GF-D8 (cell line): Measurements from ENCODE around the gene G3BP2.
"Not testable (repeated sequence)": the region's sequence is repeated elsewhere in the genome, so short reads cannot be mapped to it uniquely, and the experiment has no call there.

ENCODE experiments used
- DNase-seq: peaks from one replicate; lab custom pipeline; 2025; lab: John Stamatoyannopoulos, UW

G3BP2 gene

DNA sequence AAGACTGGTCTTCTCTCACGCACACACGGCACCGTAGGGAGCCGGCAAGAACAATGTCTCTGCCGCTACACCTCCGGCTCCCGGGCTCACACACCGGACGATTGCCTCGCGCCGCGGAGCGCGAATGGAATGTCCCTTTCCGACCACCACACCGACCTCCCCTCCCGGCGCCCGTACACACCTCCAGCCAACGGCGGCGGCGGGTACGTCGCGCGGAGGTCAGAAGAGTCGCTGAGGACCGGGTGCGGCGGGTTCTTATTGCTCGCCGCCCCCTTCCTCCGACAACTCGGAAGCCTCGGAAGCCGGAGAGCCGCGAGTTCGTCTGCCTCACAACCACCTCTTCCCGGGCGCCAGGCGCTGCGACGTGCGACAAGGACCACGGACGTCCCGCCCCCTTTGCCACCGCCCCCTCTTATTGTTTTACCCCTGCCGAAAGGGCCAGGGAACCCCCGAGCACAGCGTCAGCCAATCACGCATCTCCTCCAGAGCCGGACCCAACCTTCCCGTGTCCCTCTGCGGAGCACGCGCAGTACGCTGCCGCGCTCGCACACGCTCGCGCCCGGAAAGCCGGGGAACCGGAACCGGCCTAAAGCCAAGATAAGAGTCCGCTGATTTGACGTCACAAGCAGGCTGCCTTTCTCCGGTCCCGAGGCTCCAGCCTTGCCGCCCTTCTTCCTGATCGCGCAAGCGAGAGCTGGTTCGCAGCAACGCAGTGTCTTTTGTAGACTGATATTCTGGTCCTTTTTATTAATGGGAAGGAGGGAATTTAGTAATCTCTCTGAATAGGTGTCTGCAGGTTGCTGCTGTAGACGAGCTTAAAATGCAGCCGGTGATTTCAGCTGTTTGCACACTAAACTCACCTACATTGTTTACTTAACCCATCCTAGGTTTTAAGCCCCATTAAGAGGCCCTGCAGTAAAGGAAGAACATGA is at the start of gene G3BP2:
Gene G3BP2, minus strand, starts transcription at position 385 of the 932 bp plus-strand sequence. CDS start 11,386 bp downstream, outside the sequence.
- DNase-seq = peak; percentile 96

DNA sequence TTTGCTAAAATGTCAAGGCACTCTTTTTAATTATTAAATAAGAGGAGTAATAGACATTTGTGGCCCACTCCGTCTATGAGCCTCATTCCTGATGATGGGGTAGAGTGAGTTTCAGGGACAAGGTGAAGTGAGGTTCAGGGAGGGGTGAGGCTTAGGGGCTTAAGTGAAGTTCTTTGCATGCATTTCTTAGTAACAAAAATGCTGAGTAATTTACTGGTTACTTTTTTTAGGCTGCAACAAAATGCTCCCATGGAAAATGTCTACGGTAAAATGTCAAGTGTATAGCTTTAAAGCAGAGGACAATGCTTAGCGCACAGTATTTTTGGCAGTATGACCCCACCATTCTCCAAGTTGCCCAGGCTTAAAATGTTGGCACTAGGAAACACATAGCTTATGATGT is 49.2 kb upstream of the G3BP2 start:
- DNase-seq = no peak

DNA sequence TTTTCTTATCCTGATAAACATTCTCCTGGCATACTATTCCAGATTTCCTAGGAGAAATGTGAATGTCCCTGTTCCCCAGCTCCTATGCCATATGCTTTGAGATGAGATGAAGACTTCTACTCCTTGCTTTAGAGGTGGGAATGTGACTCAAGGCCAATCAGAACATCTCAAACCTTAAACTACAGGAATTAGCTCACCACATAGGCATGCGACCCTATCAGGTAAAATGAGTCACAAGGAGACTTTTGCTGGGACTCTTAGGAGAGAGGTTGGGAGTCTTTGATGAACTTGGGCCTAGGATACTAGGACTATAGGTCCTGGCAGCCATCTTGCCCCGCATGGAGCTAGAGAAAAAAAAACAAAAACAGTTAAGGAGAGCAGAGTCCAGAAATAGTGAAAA is 45.3 kb upstream of the G3BP2 start:
- no peak for DNase-seq

DNA sequence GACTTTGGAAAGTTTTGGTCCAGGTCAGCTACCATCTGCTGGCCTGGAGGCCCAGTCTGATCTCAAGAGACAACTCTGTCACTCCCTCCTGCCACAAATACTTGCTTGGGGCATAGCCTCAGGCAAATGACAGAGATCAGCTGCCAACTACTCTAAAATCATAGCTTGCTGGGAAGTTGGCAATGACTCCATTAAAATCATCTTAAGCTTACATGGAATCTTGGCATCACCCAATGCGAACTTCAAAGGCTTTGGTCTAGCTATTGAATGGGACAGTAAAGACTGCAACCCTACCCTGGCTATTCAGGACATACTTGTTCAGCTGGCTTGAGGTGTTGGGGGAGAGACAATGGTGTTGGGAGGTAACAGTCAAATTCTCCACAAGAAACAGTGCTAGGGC is 44.2 kb upstream of the G3BP2 start:
- no peak for DNase-seq

DNA sequence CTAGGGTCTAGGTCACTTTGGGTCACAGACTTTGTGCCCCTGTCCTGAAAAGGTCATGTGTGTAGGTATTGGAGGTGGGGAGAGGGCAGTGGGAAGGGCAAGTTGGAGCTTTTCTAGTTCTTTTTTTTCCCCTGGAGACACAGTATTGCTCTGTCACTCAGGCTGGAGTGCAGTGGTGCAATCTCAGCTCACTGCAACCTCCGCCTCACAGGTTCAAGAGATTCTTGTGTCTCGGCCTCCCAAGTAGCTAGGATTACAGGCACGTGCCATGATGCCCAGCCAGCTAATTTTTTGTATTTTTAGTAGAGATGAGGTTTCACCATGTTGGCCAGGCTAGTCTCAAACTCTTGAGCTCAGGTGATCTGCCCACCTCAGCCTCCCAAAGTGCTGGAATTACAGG is 42.8 kb upstream of the G3BP2 start:
- not testable (repeated sequence) for DNase-seq

DNA sequence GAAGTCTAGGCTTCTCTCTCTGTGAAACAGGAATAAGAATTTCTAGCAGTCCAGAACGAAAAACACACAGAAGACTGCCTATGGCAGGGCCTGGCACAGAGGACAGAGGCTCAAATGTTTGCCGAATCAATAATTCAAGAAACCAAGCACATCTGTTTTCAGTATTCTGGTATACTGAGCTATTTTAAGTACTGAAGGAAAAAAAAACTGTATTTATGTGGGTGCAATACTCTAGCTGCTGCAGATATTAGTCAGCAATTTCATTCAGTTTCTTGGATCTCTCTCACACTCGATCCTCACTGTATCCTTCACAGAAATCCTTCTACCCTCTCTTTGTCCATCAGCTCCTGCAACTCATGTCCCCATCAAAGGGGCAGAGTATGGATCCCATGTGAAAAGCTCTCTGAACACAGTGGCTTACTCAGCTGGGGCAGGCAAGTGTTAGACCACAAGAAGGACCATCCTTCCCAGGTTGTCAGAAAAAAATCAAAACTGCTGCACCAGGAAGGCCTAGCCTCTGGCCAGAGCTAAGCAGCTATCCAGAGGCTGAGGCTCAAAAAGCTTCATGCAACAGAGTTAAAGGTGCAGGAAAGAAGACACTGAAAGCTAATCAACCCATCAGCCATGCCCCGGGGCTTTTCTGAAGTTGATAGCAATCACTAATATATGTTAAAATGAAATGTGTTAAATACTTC is 42.0 kb upstream of the G3BP2 start:
- no peak for DNase-seq

DNA sequence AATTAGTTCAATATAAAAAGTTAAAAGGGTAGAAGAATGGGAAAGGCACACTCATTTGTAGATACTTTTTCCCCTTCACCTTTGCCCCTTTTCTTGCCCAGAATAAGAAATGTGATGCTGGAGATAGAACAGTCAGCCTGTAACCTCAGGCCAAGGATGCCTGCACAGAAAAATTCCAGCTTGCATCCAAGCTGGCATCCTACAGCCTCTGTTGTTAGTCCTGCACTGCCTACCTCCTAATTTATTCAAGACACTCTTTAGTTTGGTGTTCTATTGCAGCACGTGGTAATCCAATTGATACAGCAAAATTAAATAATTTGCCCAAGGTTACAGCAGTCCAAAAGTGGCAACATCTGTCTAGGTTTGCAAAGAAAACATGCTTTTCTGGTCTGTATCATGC is 41.5 kb upstream of the G3BP2 start:
- DNase-seq = no peak

DNA sequence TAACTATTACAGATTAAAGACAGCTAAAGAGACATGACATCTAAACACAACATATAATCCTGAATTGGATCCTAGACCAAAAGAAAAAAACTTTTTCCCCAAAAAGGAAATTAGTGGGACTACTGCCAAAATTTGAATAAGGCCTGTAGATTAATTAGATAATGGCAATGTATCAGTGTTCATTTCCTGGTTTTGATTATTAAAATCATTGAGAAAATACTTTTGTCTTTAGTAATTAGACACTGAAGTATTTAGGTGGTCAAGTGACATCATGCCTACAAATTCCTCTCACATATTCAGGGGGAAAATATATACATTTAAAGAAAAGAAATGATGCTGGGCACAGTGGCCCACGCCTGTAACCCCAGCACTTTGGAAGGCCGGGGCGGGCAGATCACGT is 40.8 kb upstream of the G3BP2 start:
- DNase-seq = no peak

DNA sequence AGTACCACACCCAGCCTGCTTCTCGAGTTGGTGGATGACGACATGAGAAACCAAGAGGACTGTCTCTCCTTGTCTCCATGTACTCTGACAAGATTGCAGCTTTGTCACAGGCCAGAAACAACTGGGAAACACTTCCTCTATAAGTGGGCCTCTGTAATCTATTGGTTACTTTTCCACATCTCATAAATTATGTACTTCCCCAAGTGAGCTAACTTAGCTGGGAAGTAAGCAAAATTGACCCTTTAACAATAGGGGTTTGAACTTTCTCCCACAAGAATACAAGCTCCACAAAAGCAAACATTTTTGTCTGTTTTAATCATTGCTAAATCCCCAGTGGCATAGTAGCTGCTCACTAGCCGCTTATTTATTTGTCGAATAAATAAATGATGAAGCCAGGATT is 37.0 kb upstream of the G3BP2 start:
- DNase-seq = peak; percentile 12

DNA sequence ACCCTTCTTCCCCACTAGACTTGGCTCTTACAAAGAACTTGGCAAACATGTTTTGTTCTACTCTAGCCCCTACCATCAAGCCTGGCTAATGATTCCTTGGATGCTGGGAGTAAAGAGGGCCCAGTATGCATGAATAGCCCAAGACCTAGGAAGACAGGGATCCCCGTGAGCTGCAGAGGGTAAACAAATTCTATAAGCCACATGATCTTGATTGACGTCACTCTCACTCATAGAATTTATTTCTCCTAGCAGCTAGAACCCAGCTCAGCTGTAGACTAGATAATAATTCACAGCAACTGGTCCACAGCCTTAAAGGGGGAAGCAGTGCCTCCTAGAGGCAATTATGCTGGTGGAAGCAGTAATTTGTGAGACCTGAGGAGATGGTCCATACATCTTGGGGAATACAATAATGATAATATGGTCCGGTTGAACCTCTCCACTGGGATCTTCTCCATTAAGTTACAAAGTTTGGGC is 35.0 kb upstream of the G3BP2 start:
- no peak for DNase-seq

DNA sequence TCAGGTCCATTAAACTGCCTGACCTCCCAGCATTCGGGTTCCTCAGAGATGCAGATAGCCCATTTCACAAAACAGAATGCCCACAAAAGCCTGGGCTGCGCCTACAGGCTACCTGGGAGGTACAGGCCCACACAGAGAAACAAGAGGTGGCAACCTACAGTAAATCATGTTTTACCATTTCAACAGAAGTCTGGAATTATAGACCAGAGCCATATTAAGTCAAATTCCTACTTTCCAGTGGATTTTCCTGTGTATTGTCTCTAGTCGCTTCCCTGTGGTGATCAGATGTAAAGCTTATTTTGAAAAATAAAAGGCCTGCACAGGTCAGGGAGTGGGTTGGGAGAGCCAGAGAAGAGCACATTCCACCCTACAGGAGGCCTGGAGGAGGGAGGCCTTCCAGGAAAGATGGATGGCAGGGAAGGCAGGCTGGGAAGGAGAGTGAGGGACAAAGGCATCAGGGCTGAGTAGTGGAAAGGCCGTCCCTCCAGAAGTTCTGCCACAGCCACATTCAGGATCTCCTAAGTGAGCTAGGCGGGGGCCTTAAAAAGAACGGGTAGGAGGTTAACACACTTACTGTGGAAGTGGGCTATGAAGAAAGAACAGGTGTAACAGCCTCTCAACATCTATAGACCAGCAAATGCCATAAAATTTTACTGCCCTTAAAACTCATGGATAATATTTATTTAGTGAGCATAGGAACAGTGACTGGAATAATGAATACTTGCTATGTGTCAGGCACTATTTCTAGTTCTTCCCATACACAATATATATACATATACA is 32.2 kb upstream of the G3BP2 start:
- no peak for DNase-seq

DNA sequence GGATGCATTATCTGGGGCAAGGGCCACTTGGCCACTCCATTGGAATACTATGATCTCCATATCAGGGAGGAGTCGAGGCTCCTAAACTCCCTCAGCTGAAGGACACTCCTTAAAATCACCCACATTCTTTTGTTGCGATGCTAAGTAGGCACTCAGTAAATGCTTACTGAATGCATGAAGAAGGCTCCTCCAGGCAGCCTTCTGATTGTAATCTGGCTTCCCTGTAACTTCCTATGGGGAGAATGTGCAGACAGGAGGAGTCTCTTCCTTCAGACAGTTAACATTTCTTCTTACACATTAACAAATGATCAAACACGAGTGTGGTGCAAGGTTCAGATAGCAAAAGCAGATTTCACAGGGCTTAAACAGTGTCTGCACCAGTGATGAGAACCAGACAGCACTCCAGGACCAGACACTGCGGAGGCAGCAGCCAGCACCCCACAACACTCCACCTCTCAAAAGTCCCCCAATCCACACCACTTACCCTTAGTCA is 29.8 kb upstream of the G3BP2 start:
- DNase-seq = no peak

DNA sequence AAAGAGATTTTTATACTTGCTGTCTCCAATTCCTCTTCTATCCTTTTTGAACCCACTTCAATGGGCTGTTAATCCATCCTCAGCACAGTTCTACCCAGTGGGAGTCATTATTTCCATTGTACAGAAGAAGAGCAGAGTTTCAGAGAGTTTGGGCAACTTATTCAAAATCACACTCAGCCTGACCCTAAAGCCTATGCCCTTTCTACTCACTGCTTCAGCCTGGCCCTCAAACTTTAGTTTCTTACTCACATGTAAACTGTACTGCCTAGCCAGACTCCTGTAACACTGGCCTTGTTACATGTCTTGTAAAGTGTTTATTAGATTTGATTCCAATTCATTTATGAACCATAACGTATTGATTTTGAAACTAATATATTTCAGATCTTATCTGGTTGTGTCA is 26.1 kb upstream of the G3BP2 start:
- no peak for DNase-seq

DNA sequence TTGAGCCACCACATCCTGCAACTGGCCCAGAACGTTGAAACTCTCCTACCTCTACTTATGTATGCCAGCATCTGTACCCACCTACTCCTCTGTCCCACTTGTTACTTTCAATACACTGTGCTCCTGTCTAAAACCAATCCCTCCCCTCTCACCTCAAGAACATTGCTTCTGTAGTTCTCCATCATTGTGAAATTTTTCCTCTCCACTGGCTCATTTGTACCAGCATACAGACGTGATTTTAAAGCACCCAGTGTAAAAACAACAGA is 25.7 kb upstream of the G3BP2 start:
- no peak for DNase-seq

DNA sequence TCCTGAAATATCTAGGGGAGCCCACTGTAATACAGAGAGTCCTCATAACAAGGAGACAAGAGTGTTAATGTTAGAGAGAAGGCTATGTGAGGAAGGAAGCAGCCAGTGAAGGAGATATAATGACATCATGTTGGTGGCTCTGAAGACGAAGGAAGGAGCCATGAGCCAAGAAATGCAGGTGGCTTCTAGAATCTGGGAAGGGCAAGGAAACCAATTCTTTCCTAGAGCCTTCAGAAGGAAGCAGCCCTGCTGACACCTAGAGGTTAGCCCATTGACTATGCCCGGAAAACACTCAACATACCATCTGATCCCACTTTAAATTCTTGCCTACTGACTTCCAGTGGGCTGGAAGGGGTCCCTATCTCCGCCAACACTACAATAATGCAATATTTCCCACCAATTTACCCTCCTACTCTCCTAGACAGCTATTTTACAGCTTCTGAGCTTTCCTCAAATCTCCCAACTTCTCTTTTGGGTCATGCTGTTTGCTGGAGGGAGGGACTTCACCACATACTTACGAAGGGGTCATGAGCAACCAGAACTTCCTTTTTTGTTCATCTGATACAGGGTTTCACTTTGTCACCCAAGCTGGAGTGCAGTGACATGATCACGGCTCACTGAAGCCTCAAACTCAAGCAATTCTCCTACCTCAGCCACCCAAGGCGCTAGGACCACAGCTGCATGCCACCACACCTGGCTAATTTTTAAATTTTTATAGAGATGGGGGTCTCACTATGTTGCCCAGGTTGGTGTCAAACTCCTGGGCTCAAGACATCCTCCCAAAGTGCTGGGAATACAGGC is 25.2 kb upstream of the G3BP2 start:
- DNase-seq = peak; percentile 75

DNA sequence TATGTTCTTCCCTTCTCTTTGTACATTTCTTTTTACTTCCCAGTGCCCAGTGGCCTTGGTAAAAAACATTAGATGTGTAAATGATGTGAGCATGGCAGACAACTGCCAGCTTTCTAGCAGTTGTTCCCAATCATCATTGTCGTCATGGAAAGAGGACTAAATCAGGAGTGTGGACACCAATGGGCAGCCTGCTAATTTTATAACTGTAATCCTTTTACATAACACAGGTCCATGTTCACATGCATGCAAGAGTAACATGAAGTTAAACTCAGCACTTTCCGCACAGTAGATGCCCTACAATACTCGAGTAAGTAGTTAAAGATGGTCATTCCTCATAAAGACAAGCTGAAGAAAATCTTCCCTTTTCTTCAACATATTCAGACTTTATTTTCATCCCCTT is 23.4 kb upstream of the G3BP2 start:
- DNase-seq = no peak

DNA sequence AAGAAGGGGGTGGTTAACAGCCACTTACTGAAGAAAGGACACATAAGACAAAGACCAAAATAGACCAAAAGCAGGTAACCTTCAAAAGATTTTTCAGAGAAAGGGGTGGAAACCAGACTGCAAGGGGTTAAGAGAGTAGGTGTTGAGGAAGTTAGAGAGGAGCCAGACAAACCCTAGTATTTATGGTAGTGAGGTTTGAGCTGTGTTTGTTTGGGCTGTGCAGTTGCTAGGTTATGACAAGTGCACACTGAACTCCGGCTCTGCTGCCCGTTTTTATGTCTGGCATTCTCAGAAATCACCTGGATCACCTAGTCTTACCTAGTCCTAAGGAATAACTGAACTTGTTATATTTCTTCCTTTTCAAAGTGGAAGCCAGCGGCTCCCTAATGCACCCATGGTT is 22.9 kb upstream of the G3BP2 start:
- DNase-seq = no peak

DNA sequence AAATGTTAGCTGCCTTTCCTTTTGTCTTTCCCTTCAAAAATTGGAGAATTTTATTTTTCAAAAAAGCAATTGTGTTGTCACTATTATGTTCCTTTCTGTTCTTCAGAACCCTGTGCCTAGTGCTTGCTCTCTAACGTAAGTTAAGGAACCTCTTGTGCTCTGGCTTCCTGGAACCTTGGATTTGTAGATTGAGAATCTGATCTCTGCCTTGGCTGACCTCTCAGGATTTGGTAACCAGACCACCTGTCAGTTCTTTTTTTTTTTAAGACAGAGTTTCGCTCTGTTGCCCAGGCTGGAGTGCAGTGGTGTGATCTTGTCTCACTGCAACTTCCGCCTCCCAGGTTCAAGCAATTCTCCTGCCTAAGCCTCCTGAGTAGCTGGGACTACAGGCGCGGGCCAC is 18.9 kb upstream of the G3BP2 start:
- DNase-seq = not testable (repeated sequence)

DNA sequence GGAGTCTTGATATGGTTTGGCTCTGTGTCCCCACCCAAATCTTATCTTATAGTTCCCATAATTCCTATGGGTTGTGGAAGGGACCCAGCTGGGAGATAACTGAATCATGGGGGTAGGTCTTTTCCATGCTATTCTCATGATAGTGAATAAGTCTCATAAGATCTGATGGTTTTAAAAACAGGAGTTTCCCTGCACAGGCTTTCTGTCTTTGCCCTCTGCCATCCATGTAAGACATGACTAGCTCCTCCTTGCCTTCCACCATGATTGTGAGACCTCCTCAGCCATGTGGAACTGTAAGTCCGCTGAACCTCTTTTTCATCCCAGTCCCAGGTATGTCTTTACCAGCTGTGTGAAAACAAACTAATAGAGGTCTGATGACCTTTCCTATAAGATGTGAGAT is 13.9 kb upstream of the G3BP2 start:
- not testable (repeated sequence) for DNase-seq

DNA sequence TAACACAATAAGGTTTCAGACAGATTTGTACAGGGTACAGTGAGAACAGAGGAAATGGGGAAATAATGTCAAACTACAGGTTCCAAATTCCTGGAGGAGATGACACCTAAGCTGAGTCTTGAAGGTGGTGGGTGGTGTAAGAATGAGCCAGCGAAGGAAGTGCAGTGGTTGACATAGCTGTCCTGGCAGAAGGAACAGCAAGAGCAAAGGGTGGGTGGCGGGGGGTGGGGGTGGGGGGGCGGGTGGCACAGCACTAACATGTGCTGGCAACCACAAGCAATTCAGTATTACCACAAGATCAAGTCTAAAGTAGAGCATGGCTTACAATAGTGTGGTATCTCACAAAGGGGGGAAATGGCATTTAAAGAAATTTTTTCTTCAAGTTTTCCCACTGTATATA is 13.1 kb upstream of the G3BP2 start:
- DNase-seq = peak; percentile 4

DNA sequence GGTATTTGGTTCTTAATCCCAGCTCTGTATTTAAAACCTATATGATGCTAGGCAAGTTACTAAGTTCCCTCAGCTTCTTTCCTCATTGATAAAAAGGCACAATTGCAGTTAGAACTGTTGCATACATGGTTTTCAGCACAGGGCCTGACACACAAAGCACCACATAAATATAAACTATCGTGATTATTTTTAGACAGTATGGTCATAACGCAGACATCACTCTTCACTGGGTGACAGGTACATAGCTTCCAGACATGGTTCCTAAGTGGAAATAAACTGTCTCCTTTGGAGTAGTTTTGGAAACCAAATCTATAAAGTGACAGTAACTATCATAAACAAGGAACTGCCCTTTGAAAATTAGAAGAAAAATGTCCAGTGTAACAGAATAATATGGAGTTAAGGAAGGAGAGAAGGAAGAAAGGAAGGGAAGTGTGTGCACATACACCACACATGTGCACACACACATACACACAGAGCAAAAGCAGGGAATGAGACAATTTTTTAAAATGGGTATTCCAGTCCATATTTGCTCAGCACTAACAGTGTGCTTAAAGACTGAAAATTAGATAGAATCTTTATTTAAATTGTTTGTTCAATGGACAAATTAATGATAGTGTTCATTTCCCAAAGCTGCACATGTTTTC is 12.5 kb upstream of the G3BP2 start:
- no peak for DNase-seq
